HG03095 (cell line): ENCODE results near the gene YIPF5.

Experiments used
- ATAC-seq: cut with Tn5 transposase; IDR thresholded peaks from one replicate; pipeline ENCODE4 v1.9.1; 2021; ENCODE audit warnings: moderate library complexity; ENCODE audit not compliant: unreplicated experiment

The YIPF5 gene

GRCh38 chr5:144170276-144171024 lies at the start of gene YIPF5, which contains the start of gene KCTD16:
Gene YIPF5, minus strand, starts transcription at chr5:144170659. Its CDS starts 704 bp downstream, at chr5:144169955.
Gene KCTD16, plus strand, starts transcription at chr5:144170873.
- ATAC-seq, result peak; percentile 99

DNA sequence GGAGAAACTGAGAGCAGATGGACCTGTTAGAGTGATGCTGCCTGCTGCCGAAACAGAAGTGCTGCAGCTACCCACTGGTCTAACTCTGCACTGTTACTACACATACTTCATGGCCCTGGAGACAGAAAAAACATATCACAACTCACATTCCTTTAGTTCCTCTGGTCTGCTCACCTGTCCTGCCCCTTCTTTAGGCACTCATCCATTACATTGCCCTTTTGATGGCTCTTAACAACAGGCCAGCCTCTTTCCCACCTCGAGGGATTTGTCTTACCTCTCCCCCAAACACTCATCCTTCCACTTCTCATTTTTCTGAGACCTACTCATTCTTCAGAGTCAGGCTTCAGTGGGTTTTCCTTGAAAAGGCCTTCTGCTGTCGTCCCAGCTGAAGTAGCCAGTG lies 49.4 kb upstream of the YIPF5 start:
- no peak for ATAC-seq

DNA sequence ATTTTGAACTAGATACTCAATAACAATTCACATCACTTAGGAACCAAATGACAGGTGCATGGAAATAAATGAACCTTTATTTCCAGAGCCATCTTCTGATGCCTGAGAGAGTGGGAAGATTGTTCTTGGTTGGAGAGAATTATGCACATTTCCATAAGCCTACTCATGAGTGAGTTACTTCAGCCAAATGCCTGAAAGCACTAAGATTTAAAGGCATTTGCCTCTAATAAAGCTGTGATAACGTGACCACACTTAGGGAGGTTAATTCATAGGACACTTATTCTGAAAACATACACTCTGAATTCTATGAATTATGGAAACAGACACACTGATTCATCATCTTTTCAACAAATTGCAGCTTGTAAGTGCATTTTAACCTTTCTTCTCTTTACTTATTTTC lies 40.2 kb upstream of the YIPF5 start:
- ATAC-seq, result no peak

- ATAC-seq, result no peak
These were observed 38.9 kb upstream of the YIPF5 start for GRCh38 chr5:144209361-144209760.

DNA sequence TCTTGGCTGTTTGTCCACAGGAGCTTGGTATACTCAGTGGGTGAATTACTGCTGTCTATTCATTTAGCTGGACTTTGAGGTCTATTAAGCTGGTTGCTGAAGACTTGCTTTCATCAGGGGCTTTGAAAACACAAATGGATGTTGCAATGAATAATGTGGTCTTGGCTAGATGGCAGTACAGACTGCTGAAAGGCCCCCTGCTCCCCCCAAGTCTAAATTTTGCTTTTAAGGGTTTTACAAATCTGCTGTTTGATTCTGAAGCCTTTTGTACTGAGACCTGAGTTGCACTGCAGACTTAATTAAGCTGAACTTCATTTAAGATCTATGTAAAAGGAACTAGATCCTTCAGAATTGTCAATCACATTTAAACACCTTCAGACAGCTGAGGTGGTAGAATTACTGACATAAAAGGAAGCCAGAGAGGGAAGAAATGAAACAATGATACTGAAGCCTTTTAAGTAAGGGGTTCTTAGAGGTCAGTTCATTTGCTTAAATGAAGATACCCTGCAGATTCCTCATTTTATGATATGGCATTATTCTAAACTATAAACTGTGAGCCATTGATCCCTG lies 37.5 kb upstream of the YIPF5 start:
- no peak for ATAC-seq

- no peak for ATAC-seq
These were observed 35.7 kb upstream of the YIPF5 start for GRCh38 chr5:144206141-144206540.

- ATAC-seq, result no peak
These were observed 34.7 kb upstream of the YIPF5 start for GRCh38 chr5:144205141-144205551.

DNA sequence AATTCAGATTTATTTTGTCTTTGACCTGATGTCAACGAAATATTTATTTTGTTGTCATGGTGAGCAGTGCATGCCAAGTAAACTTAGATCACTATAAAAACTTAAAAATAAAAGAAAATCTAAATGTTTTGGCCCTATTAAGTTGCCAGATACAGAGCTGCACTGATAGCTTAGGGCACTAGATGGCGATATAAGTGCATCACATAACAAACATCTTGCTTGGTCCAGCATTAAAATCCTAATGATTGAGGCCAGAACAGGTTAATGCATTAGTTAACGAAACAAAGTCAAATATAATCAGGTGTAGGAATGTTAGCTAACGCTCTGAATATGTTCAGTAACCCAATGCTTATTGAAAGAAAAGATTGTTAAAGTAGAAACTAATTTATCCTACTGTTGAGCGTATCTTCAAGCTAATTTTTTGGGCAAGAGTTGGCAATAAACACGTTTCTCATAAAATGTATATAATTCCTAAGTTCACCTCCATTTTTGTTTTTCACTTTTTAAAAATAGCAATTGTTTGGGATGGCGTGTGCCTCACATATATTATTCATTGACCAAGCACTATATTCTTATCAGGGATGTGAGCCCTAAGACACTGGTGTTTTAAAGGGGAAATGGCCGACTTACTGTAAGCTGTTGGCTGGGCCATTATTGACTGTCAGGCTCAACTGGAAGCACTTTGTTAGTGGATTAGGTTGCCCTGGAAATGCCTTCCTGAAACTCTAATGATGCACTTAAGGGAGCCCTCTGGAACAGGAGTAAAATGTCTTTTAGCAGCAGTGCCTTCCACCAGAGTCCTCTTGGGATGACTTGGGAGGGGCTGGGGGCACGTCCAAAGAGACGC lies 33.5 kb upstream of the YIPF5 start:
- ATAC-seq, result peak; percentile 78

DNA sequence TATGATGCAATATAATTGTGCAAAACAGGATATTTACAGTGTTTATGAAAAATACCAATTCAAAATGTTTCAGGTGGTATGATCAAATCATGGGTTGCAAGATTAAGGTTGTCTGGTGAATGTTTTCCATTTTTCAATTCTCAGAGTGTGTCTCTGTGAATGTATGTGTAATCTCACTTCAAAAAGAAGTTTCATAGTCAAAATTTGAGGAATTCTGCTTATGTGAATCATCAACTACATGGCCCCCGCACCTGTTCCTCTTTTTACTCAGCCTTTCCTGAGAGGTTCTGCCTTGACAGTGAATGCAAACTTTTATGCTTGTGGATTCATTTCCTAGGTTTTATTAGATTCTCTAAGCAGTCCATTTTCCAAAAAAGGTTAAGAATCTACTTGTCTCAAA lies 32.3 kb upstream of the YIPF5 start:
- no peak for ATAC-seq

DNA sequence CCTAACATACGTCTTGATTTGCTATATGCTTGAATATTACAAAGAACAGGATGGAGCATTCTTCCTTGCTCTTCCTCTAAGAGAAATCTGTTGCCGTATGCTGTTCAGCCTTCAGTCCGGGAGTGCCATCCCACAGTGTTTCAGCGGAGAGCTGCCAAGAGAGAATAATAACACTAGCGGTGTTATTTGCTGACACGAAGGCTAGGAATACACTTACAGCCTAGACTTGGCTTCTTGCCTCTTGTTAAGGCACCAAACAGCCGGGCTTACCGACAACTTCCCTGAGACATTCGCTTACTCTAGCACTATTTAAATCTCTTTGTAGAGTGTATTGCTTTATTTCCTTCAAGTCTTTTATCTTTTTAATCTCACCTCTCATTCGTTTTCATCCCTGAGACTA lies 31.6 kb upstream of the YIPF5 start:
- ATAC-seq, result no peak

- ATAC-seq, result no peak
These were observed 31.1 kb upstream of the YIPF5 start for GRCh38 chr5:144201588-144201987.

- ATAC-seq, result no peak
These were observed 27.9 kb upstream of the YIPF5 start for GRCh38 chr5:144198386-144198785.

GRCh38 chr5:144196612-144197011 lies 26.2 kb upstream of the YIPF5 start:
- no peak for ATAC-seq

DNA sequence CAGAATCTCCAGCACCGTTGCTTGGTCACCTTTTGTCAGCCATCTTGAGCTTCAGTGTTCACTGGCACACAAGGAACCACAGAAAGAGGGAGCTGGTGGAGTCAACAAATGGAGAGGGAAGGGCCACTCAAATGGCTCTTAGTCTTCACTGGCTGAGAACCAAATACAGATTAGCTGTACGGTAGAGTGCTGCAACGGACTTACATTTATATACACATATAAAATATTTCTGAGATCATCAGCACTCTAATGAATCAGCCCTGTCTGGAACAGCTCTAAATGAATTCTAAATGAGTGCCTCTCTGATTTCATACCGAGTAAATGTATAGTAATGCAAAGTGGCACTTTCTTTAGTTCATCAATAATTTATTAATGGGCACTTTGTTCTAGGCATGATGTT lies 25.0 kb upstream of the YIPF5 start:
- ATAC-seq, result no peak

GRCh38 chr5:144194144-144194543 lies 23.7 kb upstream of the YIPF5 start:
- no peak for ATAC-seq

GRCh38 chr5:144192661-144193060 lies 22.2 kb upstream of the YIPF5 start:
- no peak for ATAC-seq

DNA sequence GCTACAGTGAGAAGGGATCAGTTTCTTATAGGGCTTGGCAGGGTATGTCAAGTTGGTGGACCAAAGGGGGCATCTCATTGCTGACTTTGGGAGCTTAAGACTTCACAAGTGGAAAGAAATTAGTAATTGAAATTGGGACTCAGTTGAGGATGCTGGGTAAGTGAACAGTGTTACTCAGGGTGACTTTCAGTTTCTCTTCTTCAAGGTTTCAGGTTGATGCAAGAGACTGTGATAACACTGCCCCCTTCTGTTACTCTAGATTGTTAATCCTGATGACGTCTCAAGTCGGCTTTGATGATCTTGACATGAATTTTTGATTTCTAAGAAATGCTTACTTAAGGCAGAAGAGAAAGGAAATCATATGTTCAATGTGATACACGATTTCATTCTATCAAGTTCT lies 21.5 kb upstream of the YIPF5 start:
- peak; percentile 71 for ATAC-seq

DNA sequence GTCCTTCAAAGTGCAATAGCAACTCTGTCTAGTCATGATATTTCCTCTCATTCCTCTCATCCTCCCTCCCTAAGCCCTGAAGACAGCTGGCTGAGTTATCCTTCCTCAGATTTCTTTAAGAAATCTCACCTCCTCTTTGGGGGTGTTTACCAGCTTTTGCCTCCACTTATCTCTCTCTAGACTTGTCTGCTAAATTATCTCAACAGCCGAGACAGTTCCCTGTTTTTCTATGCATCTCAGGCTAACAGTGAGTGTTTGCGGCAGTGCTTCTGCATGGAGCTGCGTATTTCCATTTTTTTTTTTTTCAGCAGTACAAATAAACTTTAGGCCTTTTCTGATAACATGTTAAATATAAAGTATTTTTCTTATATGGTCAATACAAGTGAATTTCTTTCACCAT lies 21.1 kb upstream of the YIPF5 start:
- ATAC-seq, result no peak

DNA sequence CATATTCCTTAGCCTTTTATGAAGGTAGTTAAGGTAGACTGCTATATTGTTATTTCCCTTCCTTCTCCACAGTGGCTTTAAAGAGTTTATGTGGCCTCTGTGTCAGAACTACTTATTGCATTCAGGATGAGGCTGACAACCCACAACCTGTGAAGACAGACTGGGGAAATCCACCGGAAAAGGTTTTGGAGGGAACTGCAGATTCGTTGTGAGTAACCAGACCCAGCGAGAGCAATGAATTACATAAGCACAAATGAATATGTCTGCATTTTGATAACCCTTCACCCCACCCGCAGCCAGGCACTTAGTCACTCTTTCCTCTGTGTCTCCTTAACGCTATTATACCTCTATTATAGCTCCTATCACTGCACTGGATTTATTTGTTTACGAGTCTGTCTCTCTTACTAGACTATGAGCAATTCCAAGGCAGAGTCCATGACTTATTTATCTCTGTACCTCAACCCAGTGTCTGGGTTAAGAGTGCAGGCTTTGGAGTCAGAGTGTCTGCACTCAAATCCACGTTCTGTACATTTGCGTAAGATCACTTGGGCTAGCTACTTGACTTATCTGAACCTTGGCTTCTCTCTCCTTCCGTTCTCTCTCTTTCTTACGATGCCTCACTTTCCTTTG lies 19.5 kb upstream of the YIPF5 start:
- peak; percentile 53 for ATAC-seq

DNA sequence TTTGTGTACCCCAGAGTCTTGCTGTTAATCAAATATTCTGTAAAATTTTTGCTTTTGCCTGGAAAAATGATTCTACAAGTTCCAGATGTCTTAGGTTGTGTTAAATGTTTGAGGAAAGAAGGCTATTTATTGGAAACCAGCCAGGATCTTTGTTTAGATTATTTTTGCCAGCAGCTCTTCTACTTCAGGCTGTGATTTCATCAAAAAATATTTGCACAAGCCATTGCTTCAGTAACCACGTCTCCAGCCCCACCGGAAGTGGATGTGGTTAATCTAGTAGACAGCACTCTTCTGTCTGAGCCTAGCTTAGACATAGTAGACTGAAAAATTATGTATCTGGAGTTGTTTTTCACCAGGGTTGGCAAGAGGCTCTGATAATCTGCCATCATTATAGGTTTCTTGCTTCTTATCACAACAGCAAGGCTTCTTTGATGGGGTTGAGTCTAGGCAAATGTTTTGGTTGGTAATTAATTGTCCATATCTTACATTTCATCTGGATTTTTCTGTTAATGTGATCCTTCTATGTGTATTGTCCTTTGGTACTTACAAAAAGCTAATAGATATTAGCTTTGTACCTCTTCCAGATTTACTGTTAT lies 17.3 kb upstream of the YIPF5 start:
- ATAC-seq, result peak; percentile 74
